Liver (tissue), 9 donors: ENCODE results near the gene SYTL3. TPM values are rescaled to one million over a fixed set of nuclear protein-coding genes. Genes with fewer than 3 reads are reported as not detected.

ENCODE experiments used
- DNase-seq: peaks from one replicate; pipeline ENCODE4 v3.0.0-alpha.2; 2017; ENCODE audit warnings: low spot score
- H3K27ac ChIP-seq, 2 donors: one replicate each; pipeline ENCODE4 v1.7.0; 2013; ENCODE audit warnings: inconsistent platforms in 2 of 2, low read length in 2 of 2, control low read depth in 1 of 2, low read depth in 1 of 2, mild to moderate bottlenecking in 1 of 2
- H3K27me3 ChIP-seq, 4 donors: one replicate each; pipeline versions ENCODE4 v1.6.1 to v1.7.0; 2013; ENCODE audit warnings: low read length in 3 of 4, inconsistent platforms in 1 of 4, mild to moderate bottlenecking in 1 of 4, moderate library complexity in 1 of 4; ENCODE audit not compliant: control insufficient read depth in 4 of 4, insufficient read depth in 4 of 4
- H3K36me3 ChIP-seq, 4 donors: one replicate each; pipeline versions ENCODE4 v1.6.1 to v1.7.0; 2013; ENCODE audit warnings: low read length in 3 of 4, mild to moderate bottlenecking in 3 of 4, low read depth in 1 of 4, moderate library complexity in 1 of 4; ENCODE audit not compliant: control insufficient read depth in 4 of 4, insufficient read depth in 3 of 4
- H3K4me1 ChIP-seq, 4 donors: one replicate each; pipeline versions ENCODE4 v1.6.1 to v1.7.0; 2013; ENCODE audit warnings: low read length in 3 of 4, mild to moderate bottlenecking in 3 of 4, moderate library complexity in 1 of 4; ENCODE audit not compliant: control insufficient read depth in 4 of 4, insufficient read depth in 4 of 4
- H3K4me3 ChIP-seq, 3 donors: one replicate each; pipeline versions ENCODE4 v1.6.1 to v1.7.0; 2013; ENCODE audit warnings: low read length in 3 of 3, control low read depth in 1 of 3, low read depth in 1 of 3, mild to moderate bottlenecking in 1 of 3
- H3K9ac ChIP-seq, 2 donors: one replicate each; pipeline ENCODE4 v1.7.0; 2013; ENCODE audit warnings: low read length in 2 of 2, mild to moderate bottlenecking in 2 of 2, moderate library complexity in 2 of 2, control low read depth in 1 of 2, low read depth in 1 of 2
- H3K9me3 ChIP-seq, 4 donors: one replicate each; pipeline versions ENCODE4 v1.6.1 to v1.7.0; 2013; ENCODE audit warnings: low read length in 3 of 4; ENCODE audit not compliant: control insufficient read depth in 4 of 4
- EGR1 ChIP-seq, 2 donors: IDR thresholded peaks; 2 replicates each; pipeline ENCODE4 v1.6.1; 2016 to 2018; ENCODE audit warnings: antibody characterized with exemption in 2 of 2, low read depth in 2 of 2
- FOXA1 ChIP-seq: IDR thresholded peaks from 2 replicates; pipeline ENCODE4 v1.6.1; 2016; ENCODE audit warnings: antibody characterized with exemption
- GABPA ChIP-seq, 2 donors: IDR thresholded peaks in 1 of 2; conservative IDR thresholded peaks in 1 of 2; 2 replicates each; pipeline ENCODE4 v1.6.1; 2016; ENCODE audit warnings: antibody characterized with exemption in 2 of 2, mild to moderate bottlenecking in 1 of 2, moderate library complexity in 1 of 2
- HNF4G ChIP-seq: IDR thresholded peaks from 2 replicates; pipeline ENCODE4 v1.6.1; 2016; ENCODE audit warnings: antibody characterized with exemption
- JUND ChIP-seq, 2 donors: IDR thresholded peaks; 2 replicates each; pipeline ENCODE4 v1.6.1; 2016; ENCODE audit warnings: antibody characterized with exemption in 2 of 2
- NR2F2 ChIP-seq: IDR thresholded peaks from 2 replicates; pipeline ENCODE4 v1.6.1; 2016; ENCODE audit warnings: antibody characterized with exemption
- SP1 ChIP-seq: IDR thresholded peaks from 2 replicates; pipeline ENCODE4 v1.6.1; 2018; ENCODE audit warnings: antibody characterized with exemption, mild to moderate bottlenecking
- TAF1 ChIP-seq: conservative IDR thresholded peaks from 2 replicates; pipeline ENCODE4 v1.6.1; 2016; ENCODE audit warnings: antibody characterized with exemption, mild to moderate bottlenecking
- WGBS: extraction: QIAGEN DNeasy Blood & Tissue Kit; methylation state at CpG from one replicate; pipeline ENCODE4 v1.1.7; 2013; 5-methylcytosine and 5-hydroxymethylcytosine counted together
- polyA plus RNA-seq, 2 donors: library from polyadenylated mRNA; stranded (reverse) in 1 of 2; unstranded in 1 of 2; fragments of 200-250 nt in 1 of 2; fragments of >200 nt in 1 of 2; fragmentation: Nextera tagmentation in 1 of 2; extraction: Ambion mirVana in 1 of 2; gene quantifications; one replicate each; pipeline versions ENCODE4 v1.2.1 to v1.2.3, GENCODE V29; 2013 to 2015
- total RNA-seq, 2 donors: library from RNA; depleted of rRNA; stranded (reverse); fragments of >200 nt; gene quantifications; one replicate each; pipeline ENCODE4 v1.2.3, GENCODE V29; 2014
- TF ChIP-seq, protein P1 (sequence below): IDR thresholded peaks from 2 replicates; pipeline ENCODE4 v1.6.1; 2016; ENCODE audit warnings: antibody characterized with exemption
- TF ChIP-seq, protein P2 (sequence below): IDR thresholded peaks from 2 replicates; pipeline ENCODE4 v1.6.1; 2016; ENCODE audit warnings: antibody characterized with exemption
- TF ChIP-seq, protein P3 (sequence below): IDR thresholded peaks from 2 replicates; pipeline ENCODE4 v1.6.1; 2016; ENCODE audit warnings: antibody characterized with exemption
- TF ChIP-seq, protein P4 (sequence below): fragments of 150-350 bp; IDR thresholded peaks from 2 replicates; pipeline ENCODE4 v1.5.1; 2017; ENCODE audit warnings: improper control_type of control experiment, low read depth, low read length; ENCODE audit not compliant: missing input control
- donor health status: healthy.
- donor health status: healthy.
- donor health status: healthy.
- donor health status: healthy.
- donor health status: healthy.

Gene SYTL3
- total and polyA plus RNA-seq, 4 donors: 0.28 to 1.7 (median 0.51) TPM

DNA sequence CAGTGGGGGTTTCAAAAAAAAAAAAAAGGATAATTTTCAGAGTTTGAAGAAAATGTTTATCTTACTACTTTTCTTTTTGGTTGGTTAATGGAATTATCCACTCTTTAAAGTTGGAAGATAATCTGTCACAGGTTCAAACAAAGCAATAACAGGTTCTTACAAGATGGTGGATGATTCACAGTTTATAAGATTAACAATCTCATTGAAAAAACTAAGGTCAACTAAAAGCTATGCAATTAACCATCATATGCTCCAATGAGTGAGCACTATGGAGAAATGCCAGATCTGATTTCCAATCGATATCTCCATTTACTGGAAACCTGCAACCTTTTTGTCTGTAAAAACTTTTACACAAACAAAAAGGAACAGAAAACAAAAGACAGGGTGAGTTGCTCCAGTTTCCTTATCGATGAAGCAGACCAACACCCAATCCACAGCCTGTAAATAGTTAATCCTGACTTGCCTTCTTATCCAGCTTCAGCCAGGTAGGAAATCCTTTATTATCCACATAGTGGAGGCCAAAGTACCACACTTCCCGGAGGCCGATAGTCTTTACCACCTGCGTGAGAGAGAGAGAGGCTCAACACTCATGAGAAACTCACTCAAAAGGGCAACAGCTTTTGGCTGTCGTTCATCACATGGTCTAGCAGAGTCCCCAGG, 136.9 kb downstream of the SYTL3 start:
- no peak overlapping the region for H3K4me3 ChIP-seq
- peaks cover 0 to 15% (median 6%) of the 10 kb centered on the region in 4 donors for H3K4me1 ChIP-seq
- TF ChIP-seq HNF4G (no peak), JUND (IDR thresholded peaks at IDR 0.05) (no peak), FOXA1 (no peak), NR2F2 (no peak), SP1 (no peak), EGR1 (IDR thresholded peaks at IDR 0.05; ENCODE audit: low read depth in 2 of 2) (no peak)
- TF ChIP-seq, protein P1, sequence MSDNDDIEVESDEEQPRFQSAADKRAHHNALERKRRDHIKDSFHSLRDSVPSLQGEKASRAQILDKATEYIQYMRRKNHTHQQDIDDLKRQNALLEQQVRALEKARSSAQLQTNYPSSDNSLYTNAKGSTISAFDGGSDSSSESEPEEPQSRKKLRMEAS: no peak
- WGBS: 61% methylated on average over 6 of the region's 6 CpGs
- H3K36me3 ChIP-seq: peaks cover 7 to 45% (median 33%) of the 10 kb centered on the region in 4 donors
- H3K9ac ChIP-seq: no peak overlapping the region
- H3K27ac ChIP-seq: no peak overlapping the region
- H3K27me3 ChIP-seq: no peaks in the 10 kb centered on the region
- no peaks in the 10 kb centered on the region for H3K9me3 ChIP-seq
- no peak for DNase-seq

DNA sequence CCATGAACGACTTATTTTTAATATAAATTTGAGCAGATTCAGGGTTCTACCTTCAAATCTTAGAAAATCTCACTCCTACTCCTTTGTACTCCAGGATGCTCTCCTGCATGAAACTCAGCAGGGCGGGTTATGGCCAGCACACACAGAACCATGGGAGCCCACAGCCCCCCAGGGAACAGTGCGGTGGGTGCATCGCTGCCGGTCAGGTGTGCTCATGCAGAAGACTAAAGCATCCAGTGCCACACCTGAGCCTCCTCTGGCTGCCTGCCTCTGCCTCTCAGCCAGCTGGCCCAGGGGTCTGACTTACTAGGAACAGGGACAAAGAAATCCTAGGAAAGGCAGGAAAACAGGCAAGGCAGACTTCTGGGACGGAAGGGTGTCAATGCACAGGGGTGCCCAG, 137.5 kb downstream of the SYTL3 start:
- Histone ChIP-seq H3K36me3 (peaks cover 7 to 38% (median 29%) of the 10 kb centered on the region in 4 donors), H3K9ac (no peak overlapping the region), H3K4me3 (no peak overlapping the region), H3K27me3 (no peaks in the 10 kb centered on the region), H3K27ac (no peak overlapping the region), H3K4me1 (peaks cover 0 to 15% (median 6%) of the 10 kb centered on the region in 4 donors), H3K9me3 (no peaks in the 10 kb centered on the region)
- WGBS: 93% methylated on average over 6 of the region's 6 CpGs
- no peak for DNase-seq
- TF ChIP-seq JUND (IDR thresholded peaks at IDR 0.05) (no peak), TAF1 (no peak), GABPA (IDR thresholded peaks at IDR 0.05 in 1 of 2, conservative IDR thresholded peaks at IDR 0.05 in 1 of 2) (no peak), HNF4G (no peak), NR2F2 (no peak)
- TF ChIP-seq, protein P2, sequence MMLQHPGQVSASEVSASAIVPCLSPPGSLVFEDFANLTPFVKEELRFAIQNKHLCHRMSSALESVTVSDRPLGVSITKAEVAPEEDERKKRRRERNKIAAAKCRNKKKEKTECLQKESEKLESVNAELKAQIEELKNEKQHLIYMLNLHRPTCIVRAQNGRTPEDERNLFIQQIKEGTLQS: no peak
- TF ChIP-seq, protein P3, sequence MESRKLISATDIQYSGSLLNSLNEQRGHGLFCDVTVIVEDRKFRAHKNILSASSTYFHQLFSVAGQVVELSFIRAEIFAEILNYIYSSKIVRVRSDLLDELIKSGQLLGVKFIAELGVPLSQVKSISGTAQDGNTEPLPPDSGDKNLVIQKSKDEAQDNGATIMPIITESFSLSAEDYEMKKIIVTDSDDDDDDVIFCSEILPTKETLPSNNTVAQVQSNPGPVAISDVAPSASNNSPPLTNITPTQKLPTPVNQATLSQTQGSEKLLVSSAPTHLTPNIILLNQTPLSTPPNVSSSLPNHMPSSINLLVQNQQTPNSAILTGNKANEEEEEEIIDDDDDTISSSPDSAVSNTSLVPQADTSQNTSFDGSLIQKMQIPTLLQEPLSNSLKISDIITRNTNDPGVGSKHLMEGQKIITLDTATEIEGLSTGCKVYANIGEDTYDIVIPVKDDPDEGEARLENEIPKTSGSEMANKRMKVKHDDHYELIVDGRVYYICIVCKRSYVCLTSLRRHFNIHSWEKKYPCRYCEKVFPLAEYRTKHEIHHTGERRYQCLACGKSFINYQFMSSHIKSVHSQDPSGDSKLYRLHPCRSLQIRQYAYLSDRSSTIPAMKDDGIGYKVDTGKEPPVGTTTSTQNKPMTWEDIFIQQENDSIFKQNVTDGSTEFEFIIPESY: no peak
- TF ChIP-seq, protein P4, sequence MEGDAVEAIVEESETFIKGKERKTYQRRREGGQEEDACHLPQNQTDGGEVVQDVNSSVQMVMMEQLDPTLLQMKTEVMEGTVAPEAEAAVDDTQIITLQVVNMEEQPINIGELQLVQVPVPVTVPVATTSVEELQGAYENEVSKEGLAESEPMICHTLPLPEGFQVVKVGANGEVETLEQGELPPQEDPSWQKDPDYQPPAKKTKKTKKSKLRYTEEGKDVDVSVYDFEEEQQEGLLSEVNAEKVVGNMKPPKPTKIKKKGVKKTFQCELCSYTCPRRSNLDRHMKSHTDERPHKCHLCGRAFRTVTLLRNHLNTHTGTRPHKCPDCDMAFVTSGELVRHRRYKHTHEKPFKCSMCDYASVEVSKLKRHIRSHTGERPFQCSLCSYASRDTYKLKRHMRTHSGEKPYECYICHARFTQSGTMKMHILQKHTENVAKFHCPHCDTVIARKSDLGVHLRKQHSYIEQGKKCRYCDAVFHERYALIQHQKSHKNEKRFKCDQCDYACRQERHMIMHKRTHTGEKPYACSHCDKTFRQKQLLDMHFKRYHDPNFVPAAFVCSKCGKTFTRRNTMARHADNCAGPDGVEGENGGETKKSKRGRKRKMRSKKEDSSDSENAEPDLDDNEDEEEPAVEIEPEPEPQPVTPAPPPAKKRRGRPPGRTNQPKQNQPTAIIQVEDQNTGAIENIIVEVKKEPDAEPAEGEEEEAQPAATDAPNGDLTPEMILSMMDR: no peak
